HG02610 (cell line): Measurements from ENCODE around the gene TRIM61.
"Not testable (repeated sequence)": the region's sequence is repeated elsewhere in the genome, so short reads cannot be mapped to it uniquely, and the experiment has no call there.

Source experiments
- ATAC-seq: cut with Tn5 transposase; IDR thresholded peaks from one replicate; pipeline ENCODE4 v1.9.1; 2021; ENCODE audit warnings: mild to moderate bottlenecking, moderate library complexity; ENCODE audit not compliant: unreplicated experiment

Gene TRIM61

GRCh38 chr4:164959421-164959820, 18.0 kb downstream of the TRIM61 start:
- not testable (repeated sequence) for ATAC-seq

- ATAC-seq, result peak; percentile 100
Observed at GRCh38 chr4:164956766-164957643, 20.5 kb downstream of the TRIM61 start.

DNA sequence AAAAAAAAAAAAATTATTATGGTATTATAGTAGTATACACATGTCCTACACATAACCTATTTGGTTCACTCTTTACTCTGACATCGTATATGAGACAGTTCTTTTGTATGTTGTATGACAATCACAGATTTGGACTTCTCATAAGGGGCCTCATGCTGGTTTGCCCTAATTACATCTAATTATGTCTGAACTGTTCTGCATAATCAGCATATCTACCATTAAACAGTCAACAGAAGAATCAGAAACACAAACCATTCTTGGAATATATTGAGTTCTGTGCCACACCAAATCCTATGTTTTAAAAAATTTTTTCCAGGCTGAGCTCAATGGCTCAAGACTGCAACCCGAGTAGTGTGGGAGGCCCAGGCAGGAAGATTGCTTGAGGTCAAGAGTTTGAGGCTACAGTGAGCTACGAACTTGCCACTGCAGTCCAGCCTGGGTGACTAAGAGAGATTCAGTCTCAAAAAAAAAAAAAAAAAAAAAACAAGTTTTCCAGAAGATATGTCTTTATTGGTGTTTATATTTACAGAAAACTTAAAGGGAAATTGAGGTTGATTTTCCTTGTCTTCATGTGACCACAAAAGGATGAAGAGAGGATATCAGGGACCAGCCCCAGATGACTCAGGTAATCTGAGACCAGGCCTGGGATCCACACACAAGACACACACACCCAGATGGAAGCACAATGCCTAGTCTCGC, 22.2 kb downstream of the TRIM61 start:
- no peak for ATAC-seq

DNA sequence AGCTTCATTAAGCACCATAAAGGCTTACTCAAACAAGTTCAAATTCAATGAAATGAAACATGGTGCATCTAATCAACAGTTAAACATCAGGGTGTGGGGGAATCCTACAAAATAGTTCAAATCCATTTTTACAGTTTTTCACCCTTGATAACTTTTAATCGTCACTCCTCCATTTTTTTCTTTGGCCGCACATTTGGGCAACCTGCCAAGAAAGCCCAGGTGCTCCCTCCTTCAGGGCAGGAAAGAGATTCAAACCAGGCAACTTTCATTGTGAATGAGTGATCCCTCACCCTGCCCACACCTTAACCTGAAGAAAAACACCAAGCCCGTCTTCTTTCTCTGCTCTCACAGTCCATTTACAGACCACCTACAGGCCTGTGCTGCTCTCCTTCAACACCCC, 24.9 kb downstream of the TRIM61 start:
- no peak for ATAC-seq

DNA sequence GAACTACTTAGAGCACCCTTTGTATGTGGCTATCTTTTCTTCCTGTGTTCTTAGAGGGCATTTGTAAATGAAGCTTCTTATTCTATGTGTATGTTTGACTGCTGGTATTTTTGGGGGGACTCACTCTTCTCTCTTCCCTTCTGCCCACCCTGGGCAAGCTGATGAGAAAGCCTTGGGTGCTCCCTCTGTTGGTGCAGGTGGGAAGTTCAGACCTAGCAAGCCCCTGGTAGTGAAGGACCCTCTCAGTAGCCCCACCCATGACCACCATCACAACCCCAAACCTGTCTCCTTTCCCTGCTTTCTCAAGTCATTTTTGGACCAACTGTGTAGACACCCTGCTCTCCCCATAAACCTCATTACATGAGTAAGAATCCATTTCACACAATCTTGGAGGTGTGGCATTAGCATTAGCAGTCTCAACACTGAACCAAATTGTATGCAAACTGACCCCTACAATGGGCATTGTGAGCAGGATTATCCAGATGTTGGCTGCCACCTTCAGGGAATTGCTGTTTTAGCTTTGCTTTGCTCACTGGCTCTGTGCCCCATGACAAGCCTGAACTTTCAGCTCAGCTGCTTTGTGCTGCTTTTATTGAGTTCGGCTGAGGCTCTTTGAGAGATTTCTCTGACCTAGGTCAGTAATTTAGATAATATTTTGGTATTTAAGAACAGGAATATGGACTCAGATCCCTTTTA, 27.9 kb downstream of the TRIM61 start:
- no peak for ATAC-seq

- ATAC-seq, result no peak
Observed at GRCh38 chr4:164948975-164949374, 28.5 kb downstream of the TRIM61 start.

DNA sequence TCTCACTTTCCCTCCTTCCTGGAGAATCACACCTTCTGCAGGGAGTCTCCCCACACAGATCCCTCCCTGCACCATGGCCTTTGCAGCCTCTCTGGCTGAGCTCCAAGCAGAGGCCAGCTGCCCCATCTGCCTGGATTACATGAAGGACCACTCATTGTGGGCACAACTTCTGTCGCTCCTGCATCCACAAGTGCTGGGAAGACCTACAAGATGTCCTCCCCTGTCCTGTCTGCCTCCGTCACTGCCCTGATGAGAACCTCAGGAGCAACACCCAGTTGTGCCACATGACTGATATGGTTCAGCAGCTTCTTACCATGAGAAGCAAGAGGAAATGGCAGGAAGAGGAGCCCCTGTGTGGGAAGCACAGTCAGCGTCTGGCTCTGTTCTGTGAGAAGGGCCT, 29.5 kb downstream of the TRIM61 start:
- ATAC-seq, result not testable (repeated sequence)

GRCh38 chr4:164946810-164947209, 30.6 kb downstream of the TRIM61 start:
- no peak for ATAC-seq

DNA sequence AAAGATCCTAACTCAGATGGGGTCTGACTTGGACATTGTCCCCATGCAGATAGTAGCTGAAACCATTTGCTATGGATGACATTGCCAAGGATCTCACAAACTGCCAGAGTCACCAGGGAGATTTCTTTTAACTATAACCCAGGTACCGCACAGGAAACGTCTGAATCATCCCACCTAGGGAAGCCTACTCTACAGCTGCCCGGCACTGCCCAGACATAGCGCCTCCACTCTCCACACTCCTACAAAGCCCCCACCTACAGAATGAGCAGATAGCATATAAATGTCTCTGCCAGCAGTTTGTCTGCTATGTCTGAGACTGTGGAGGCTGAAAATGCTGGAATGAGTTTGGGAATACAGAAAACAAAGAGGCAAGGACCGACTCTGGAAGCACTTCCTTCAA, 32.3 kb downstream of the TRIM61 start:
- ATAC-seq, result no peak

DNA sequence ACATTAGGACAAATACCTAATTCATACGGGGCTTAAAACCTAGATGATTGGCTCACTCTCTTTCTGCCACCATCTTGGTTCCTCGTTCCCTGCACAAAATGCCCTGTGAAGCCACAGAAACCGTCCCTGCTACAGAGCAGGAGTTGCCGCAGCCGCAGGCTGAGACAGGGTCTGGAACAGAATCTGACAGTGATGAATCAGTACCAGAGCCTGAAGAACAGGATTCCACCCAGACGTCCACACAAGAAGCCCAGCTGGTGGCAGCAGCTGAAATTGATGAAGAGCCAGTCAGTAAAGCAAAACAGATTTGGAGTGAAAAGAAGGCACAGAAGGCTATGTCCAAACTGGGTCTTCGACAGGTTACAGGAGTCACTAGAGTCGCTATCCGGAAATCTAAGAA, 34.3 kb downstream of the TRIM61 start:
- ATAC-seq, result no peak

GRCh38 chr4:164937576-164938270, 39.7 kb downstream of the TRIM61 start:
- peak; percentile 35 for ATAC-seq

- peak; percentile 55 for ATAC-seq
Observed at GRCh38 chr4:164935865-164936606, 41.4 kb downstream of the TRIM61 start.

DNA sequence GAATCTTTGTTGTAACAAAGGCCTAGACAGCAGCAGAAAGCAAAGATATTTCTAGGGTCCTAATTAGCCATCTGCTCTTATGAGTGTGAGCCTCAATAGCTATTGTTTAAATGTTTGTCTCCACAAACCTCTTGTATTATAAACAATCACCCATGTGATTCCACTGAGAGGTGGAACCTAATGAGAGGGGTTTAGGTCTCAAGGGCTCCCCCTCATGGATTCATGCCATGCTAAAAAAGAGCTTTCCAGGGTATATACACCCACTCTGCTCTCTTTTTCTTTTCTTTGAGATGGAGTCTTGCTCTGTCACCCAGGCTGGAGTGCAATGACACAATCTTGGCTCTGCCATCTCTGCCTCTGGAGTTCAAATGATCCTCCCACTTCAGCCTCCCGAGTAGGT, 42.1 kb downstream of the TRIM61 start:
- ATAC-seq, result peak; percentile 52

GRCh38 chr4:164933244-164933643, 44.2 kb downstream of the TRIM61 start:
- no peak for ATAC-seq

DNA sequence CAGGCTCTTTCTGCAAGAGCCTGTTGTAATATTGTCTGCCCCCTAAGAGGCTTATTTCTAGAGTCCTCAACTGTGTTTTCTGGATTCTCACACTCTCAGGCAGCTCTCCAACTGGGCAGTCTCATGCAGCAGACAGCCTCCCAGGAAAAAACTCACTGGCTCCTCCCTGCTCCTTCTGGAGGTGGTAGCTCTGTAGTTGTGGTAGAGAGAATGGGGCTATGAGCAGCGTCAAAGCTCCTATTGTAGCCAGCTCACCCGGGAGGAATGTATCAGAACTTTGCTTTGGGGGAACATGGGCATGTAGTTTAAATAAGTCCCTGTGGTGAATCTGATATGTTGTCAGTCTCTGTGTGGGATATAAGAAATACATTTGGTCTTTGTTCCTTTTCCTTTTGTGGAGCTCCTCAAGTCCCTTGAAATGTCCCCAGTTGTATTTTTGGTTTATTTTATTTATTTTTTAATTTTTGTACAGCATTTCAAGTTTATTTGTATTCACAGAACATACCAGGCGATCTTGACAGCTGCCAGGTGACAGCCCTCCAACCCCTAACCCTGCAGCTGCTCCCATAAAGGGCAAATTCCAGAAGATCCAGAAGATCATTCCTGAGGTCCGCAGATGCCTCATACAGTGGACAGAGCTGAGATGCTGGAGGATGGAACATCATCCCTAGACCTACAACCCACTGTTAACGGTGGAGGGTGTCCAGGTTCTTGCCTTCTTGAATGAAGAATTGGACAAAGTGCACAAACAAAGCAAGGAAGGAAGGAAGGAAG, 45.7 kb downstream of the TRIM61 start:
- ATAC-seq, result no peak

DNA sequence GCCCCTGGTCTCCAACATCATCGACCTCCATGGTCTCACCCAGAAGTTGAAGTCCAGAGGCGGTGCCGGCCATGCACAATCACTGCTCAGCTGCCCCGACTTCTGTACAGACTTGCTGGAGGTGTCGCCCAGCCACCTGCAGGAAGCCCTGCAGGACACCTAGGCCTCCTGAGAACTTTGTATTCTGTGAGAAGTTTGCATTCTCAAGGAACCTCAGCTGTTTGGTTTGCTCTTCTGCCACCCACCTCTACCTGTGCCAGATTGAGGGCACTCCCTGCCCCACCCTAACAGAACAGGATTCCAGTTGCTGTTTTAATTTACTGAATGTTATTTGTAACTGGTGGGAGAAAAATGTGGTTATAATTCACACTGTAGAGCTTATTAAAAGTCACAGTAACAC, 46.8 kb downstream of the TRIM61 start:
- no peak for ATAC-seq

GRCh38 chr4:164927101-164927500, 50.4 kb downstream of the TRIM61 start:
- not testable (repeated sequence) for ATAC-seq

GRCh38 chr4:164926301-164926700, 51.2 kb downstream of the TRIM61 start:
- ATAC-seq, result no peak

- ATAC-seq, result no peak
Observed at GRCh38 chr4:164924670-164925238, 52.7 kb downstream of the TRIM61 start.
